ENCODE measurements around the gene PCDH9. TPM values are rescaled to one million over a fixed set of nuclear protein-coding genes. Genes with fewer than 3 reads are reported as not detected.

PCDH9 gene
- total and polyA plus RNA-seq, 2 of the 13 experiments (the other 11 are each of a cell fraction or from before 2014, with no cell fraction given): 0.09 TPM; not detected in 1

GRCh38 chr13:67175836-67176459 lies 54.2 kb downstream of the PCDH9 start:
- intact Hi-C loops (cut with micrococcal nuclease; ENCODE audit: unreplicated experiment) (no loop called here), in situ Hi-C loops (cut with HindIII; ENCODE audit: extremely low pct_ligation_motif_present, low pct_unique_long_range_greater_than_20kb) (no loop called here)
- Histone ChIP-seq H3K9ac (ENCODE audit: insufficient read depth, low read depth, low read length) (no peak overlapping the region), H3K4me2 (ENCODE audit: low read depth, low read length) (no peak overlapping the region), H3K79me2 (ENCODE audit: insufficient read depth, low read length) (no peaks in the 10 kb centered on the region), H3K4me1 (ENCODE audit: insufficient read depth, low read length) (no peaks in the 10 kb centered on the region), H3K36me3 (replicated peaks in 1 of 2; ENCODE audit: control insufficient read depth in 1 of 2, insufficient read depth in 2 of 2, low read length in 2 of 2) (no peaks in the 10 kb centered on the region), H3K9me3 (ENCODE audit: low read length) (no peaks in the 10 kb centered on the region), H3K27me3 (ENCODE audit: control insufficient read depth in 1 of 2, insufficient read depth in 2 of 2, low read length in 2 of 2) (no peaks in the 10 kb centered on the region), H3K27ac (ENCODE audit: extremely low read length, insufficient read depth, low read length) (no peak overlapping the region), H3K4me3 (replicated peaks in 1 of 3; ENCODE audit: insufficient read depth in 1 of 3, low read depth in 2 of 3, low read length in 3 of 3) (no peak overlapping the region), H2AFZ (ENCODE audit: low read length) (no peak overlapping the region), H4K20me1 (ENCODE audit: insufficient read depth, low read length) (no peaks in the 10 kb centered on the region)
- ChIA-PET POLR2A (no interaction called here), CTCF (ENCODE audit: low intra/inter-chr PET ratio, low total read pairs) (no interaction called here)
- no peak for DNase-seq (ENCODE audit: low spot score)
- 2% methylated on average over 2 of the region's 2 CpGs for WGBS (ENCODE audit: low lambda C conversion rate)
- FAIRE-seq: no peak
- TF ChIP-seq HES4 (CRISPR knock-in tag; IDR thresholded peaks at IDR 0.05; ENCODE audit: borderline replicate concordance): no peak
- TF ChIP-seq ZSCAN20 (CRISPR knock-in tag; IDR thresholded peaks at IDR 0.05; ENCODE audit: borderline replicate concordance): no peak
- TF ChIP-seq MEIS2 (CRISPR knock-in tag; IDR thresholded peaks at IDR 0.05): no peak
- no TSS peak for BruUV-seq (replicated peaks)
- no peak for ATAC-seq

DNA sequence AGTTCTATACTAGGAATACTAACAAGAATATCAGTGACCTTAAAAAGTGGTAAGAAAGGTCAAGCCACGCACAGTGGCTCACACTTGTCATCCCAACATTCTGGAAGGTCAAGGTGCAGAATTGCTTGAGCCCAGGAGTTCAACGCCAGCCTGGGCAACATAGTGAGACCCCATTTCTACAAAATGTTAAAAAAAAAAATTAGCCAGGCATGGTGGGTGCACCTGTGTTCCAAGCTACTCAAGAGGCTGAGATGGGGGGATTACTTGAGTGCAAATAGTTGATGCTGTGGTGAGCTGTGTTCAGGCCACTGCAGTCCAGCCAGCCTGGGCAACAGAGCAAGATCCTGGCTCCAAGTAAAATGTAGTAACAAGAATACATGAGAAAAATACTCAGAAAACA lies 61.8 kb downstream of the PCDH9 start:
- Histone ChIP-seq H3K27ac (ENCODE audit: extremely low read length, insufficient read depth, low read length) (no peak overlapping the region), H3K27me3 (ENCODE audit: control insufficient read depth in 1 of 2, insufficient read depth in 2 of 2, low read length in 2 of 2) (no peaks in the 10 kb centered on the region), H2AFZ (ENCODE audit: low read length) (no peak overlapping the region), H3K4me2 (ENCODE audit: low read depth, low read length) (no peak overlapping the region), H3K36me3 (replicated peaks in 1 of 2; ENCODE audit: control insufficient read depth in 1 of 2, insufficient read depth in 2 of 2, low read length in 2 of 2) (no peaks in the 10 kb centered on the region), H3K9ac (ENCODE audit: insufficient read depth, low read depth, low read length) (no peak overlapping the region), H3K4me1 (ENCODE audit: insufficient read depth, low read length) (no peaks in the 10 kb centered on the region), H3K9me3 (ENCODE audit: low read length) (no peaks in the 10 kb centered on the region), H4K20me1 (ENCODE audit: insufficient read depth, low read length) (no peaks in the 10 kb centered on the region), H3K79me2 (ENCODE audit: insufficient read depth, low read length) (no peaks in the 10 kb centered on the region), H3K4me3 (replicated peaks in 1 of 3; ENCODE audit: insufficient read depth in 1 of 3, low read depth in 2 of 3, low read length in 3 of 3) (no peak overlapping the region)
- ATAC-seq (no peak), DNase-seq (ENCODE audit: low spot score) (no peak), FAIRE-seq (no peak)
- intact Hi-C loops (cut with micrococcal nuclease; ENCODE audit: unreplicated experiment): no loop called here
- 0% methylated on average over 2 of the region's 2 CpGs for WGBS (ENCODE audit: low lambda C conversion rate)
- CTCF ChIA-PET (ENCODE audit: low intra/inter-chr PET ratio, low total read pairs): no interaction called here
- in situ Hi-C loops (cut with HindIII; ENCODE audit: extremely low pct_ligation_motif_present, low pct_unique_long_range_greater_than_20kb): no loop called here
- POLR2A ChIA-PET: no interaction called here
- no TSS peak for BruUV-seq (replicated peaks)
- TF ChIP-seq SMARCC2 (IDR thresholded peaks at IDR 0.05) (no peak), HMG20B (CRISPR knock-in tag; conservative IDR thresholded peaks at IDR 0.05) (no peak), SALL1 (CRISPR knock-in tag; IDR thresholded peaks at IDR 0.05) (no peak), KMT2A (CRISPR knock-in tag; IDR thresholded peaks at IDR 0.05) (no peak), NFIB (CRISPR knock-in tag; IDR thresholded peaks at IDR 0.05; ENCODE audit: borderline replicate concordance) (no peak), ZNF407 (CRISPR knock-in tag; IDR thresholded peaks at IDR 0.05; ENCODE audit: not compliant biosample characterization) (no peak)
